LNCAP (cell line): ENCODE data around the gene TGFBI.

ENCODE experiments used
- TF ChIP-seq, protein P1 (sequence below): fragments of 450-650 bp; IDR thresholded peaks from 2 replicates; pipeline ENCODE4 v1.5.1; 2017; ENCODE audit warnings: mild to moderate bottlenecking

TGFBI gene

DNA sequence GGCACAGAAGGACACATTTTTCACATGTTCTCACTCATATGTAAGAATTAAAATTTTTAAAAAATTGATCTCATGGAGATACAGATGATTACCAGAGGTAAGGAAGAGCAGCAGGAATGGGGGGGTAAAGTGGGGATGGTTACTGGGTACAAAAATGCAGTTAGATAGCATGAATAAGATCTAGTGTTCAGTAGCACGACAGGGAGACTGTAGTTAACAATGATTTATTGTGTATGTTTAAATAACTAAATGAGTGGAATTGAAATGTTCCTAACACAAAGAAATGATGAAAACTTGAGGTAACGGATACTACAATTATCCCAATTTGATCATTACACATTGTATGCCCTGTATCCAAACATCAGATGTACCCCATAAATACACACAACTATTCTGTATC, 15.2 kb upstream of the TGFBI start:
- TF ChIP-seq, protein P1, sequence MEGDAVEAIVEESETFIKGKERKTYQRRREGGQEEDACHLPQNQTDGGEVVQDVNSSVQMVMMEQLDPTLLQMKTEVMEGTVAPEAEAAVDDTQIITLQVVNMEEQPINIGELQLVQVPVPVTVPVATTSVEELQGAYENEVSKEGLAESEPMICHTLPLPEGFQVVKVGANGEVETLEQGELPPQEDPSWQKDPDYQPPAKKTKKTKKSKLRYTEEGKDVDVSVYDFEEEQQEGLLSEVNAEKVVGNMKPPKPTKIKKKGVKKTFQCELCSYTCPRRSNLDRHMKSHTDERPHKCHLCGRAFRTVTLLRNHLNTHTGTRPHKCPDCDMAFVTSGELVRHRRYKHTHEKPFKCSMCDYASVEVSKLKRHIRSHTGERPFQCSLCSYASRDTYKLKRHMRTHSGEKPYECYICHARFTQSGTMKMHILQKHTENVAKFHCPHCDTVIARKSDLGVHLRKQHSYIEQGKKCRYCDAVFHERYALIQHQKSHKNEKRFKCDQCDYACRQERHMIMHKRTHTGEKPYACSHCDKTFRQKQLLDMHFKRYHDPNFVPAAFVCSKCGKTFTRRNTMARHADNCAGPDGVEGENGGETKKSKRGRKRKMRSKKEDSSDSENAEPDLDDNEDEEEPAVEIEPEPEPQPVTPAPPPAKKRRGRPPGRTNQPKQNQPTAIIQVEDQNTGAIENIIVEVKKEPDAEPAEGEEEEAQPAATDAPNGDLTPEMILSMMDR, result no peak

DNA sequence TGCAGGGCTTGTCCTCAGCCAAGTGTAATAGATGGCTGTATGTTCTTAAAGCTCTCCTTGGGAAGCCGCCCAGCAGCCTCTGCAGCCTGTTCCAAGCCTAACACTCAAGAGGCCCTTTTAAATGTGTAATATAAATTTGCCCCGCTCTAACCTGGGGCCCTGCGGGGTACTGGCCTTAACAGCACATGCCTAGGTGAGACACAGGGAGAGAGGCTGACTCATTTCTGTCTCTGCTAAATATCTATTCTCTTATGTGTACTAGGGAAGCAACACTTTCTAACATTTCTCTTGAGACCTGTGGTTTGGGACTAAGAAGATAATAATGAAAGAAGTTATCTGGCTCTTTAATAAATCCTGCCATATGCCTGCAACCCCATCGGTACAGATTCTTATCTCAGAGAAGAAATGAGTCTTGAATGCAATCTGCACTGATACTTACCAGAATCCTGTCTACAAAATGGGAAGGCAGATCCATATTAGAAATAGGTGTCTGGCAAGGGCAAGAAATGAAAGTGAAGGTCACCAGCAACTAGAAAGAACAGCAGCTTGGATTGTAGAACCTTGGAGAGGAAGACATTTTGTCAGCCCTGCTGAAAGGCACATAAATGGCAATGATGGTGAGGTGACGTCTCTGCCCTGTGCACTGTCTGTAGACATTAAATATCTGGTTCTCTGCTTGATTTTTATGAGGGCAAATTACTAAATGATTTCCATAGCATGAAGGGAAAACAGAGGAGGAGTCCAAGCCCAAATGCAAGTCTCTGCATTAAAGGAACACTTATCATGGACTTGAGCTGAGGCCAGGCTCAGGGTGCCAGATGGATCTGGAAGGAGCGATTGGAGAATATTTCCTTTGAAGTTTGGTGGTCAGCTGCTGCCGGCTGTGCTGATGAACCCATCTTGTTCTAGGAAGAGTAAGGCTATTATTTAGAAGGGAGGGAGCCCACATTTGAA, 14.5 kb upstream of the TGFBI start:
- TF ChIP-seq, protein P1, result no peak

DNA sequence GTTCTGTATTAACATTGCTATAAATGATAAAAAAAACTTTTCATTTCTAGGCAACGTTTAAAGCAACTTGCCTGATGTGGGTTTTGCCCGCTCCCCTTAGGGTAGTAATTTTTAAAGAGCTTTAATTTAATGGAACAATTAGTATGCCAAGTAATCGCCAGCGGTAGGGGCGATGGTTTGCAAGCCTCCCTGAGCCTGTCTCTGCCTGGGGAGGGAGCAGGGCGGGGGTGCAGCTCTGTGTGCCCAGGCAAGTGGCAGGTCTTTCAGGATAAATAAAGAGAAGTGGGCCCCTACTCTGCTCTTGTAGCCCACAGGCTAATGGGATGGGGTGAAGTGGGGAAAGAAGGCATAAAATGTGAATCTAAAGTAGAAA, 13.8 kb upstream of the TGFBI start:
- TF ChIP-seq, protein P1, result no peak

DNA sequence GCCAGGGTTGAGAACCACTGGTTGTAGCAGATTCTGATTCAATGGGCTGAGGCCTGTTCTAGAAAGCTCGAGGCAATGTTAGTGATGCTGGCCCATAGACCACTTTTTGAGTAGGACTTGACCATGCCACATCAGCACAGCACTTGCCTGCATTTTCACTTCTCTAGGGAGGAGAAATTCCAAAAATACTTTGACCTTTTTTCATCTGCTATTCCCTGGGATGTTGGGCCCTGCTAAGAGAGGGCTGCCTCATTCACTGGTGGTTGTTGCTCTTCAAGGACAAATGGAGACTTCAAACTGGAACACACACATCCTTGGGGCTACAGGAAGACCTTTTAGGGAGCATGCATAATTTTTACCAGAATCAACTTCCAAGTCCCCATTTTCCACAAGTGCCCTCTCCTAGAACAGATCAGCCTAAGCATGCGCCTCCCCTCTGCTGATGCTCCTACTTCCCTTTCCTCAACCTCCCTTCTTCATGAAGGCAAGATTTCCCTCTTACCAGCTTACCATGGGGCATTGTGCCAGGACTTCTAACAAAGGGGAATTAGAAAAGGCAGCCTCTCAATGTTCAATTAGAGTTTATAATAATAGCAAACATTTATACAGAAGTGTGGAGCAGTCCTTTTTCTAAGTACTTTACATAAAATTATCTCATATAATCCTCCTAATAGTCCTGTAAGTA, 12.7 kb upstream of the TGFBI start:
- TF ChIP-seq, protein P1, result no peak

DNA sequence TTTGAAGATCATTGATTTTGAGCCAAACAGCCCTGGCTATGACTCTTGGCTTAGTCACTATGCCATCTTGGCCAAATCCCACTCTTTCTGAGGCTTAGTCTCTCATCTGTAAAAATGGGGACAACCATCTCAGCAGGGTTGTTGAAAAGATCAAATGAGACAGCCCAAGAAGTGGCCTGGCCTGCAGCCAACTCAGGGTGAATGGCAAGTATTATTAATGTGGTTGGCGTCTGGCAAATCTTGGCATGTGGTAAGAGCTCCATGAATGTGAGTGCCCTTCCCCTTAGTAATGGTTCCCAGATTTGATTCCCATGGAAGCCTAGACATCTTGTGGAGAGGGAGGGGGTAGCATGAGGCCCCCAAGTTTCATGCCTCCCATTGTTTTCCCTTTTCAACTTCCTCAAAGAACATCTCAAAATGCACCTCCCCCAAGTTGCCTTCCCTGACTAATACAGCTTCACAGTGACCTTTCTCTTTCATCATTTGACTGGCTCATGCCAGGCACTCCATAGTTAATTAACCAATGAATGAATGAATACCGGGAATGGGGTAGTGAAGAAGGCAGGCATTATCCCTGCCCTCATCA, 11.8 kb upstream of the TGFBI start:
- TF ChIP-seq, protein P1, result no peak

DNA sequence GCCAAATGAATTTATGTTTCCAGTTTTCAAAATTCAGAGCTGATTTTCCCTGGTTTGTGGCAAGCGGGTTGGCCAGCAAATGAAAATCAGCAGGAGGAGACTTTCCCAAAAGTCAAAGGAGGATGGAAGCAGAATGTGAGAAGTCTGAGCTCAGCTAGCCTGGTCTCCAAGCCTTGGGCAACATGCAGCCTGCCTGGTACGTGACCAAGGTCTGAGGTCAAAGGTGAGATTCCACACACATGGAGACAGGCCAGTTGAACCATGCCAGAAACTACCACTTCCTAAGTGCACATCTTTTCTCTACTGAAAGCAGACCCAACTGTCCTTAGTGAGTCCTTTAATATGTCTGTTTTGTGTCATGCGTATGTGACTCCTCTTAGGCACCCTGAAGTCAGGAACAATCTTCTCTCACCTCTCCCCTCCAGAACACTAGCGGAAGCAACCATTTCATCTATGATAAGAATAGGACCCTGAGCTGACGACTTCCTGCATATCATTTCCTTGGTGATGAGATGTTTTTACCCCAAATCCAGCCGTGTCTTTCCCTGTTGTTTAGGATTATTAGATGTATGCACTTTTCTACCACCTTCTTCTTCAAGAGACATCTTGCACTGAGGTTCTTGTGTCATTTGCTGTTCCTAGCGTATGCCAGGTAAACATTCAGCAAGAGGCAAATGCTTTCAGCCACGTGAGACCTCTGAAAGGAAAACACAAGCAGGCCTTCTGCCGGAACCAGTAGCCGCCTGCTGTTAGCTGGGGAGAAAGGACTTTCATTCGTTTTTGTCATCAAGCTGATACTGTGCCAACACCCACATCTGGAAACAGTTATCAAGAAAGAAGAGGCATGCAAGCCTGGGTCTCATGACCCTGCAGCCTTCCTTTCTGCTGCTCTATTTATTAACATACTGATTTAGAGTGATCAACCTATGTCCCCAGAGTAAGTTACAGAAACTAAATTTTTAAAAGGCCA, 9.7 kb upstream of the TGFBI start:
- TF ChIP-seq, protein P1, result no peak

DNA sequence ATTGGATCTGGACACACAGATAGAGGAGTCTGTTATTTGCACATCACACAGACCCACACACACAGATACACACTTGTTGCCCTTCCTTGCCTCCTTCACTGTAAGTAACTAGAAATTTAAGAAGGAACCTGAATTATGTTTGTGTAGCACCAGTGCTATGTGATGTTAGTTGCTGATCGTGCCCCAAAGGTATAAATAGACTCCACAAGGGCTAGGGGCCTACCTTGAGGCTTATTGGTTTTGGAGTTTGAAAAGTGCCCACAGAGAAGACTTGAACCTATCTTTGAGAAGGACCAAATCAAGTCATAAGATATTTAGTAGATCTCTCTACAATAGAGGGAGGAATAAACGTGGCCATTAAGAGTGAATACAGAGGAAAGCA, 8.8 kb upstream of the TGFBI start:
- TF ChIP-seq, protein P1, result no peak
